ENCODE measurements around the gene PKIG.

PKIG gene

DNA sequence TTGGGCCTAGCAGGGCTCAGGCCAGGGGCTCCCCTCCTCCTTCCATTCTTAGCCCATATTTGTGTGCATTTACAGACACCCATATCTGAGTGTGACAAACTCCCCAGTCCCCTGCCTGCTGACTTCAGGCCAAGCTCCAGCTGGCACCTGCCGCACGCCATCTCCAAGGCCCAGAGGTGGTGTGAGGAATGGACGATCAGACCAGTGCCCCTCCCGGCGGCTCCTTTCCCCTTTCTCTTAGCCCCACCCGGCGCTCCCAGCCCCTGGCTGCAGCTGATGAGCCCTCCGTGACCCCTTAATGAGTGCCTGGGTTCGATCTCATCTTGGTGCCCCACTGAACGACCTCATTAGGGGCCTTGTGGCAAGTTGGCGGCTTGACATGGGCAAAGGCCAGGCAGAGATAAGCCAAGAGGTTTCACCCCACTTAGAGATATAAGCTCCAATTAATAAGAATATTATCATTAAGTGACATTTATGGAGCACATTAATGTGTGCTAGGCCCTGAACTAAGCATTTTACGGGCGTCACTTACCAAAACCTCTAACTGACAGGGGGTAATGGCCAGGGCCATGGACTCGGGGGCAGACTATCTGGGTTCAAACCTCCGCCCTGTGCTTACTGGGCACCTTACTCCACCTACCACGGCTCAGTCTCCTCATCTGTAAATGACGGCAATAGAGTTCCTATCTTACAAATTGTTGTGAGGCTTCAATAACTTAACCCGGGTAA lies 51.7 kb downstream of the PKIG start:
- DNase-seq = no peak
- Histone ChIP-seq H3K36me3 (ENCODE audit: control insufficient read depth, insufficient read depth, low read length) (peaks cover 21% of the 10 kb centered on the region), H3K4me1 (ENCODE audit: control insufficient read depth, insufficient read depth, low read length, poor library complexity, severe bottlenecking) (no peaks in the 10 kb centered on the region), H3K9me3 (ENCODE audit: control insufficient read depth, low read length) (no peaks in the 10 kb centered on the region), H3K27ac (ENCODE audit: insufficient read depth, low read length, poor library complexity, severe bottlenecking) (no peak overlapping the region), H3K27me3 (replicated peaks; ENCODE audit: control insufficient read depth, insufficient read depth, low read length, poor library complexity, severe bottlenecking) (no peaks in the 10 kb centered on the region), H3K4me3 (ENCODE audit: insufficient read depth, low read depth, low read length, poor library complexity, severe bottlenecking) (no peak overlapping the region)

DNA sequence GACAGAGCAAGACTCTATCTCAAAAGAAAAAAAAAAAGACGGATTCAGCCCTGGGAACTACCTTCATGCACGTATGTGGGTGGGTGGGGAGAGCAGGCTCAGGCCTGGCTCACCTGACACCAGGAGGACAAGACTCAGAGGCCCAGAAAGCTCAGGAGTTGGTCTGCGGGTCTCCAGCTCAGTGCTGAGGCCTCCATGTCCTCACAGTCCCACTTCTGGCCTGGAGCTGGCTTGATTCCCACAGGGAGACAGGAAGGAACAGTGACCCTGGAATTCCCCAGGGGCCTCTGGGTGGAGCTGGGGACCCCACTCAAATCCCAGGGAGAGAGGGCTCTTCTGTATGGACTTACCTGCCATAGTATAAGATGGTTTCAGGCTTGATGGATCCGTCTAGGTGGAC lies 53.5 kb downstream of the PKIG start:
- Histone ChIP-seq H3K36me3 (ENCODE audit: control insufficient read depth, insufficient read depth, low read length) (peaks cover 21% of the 10 kb centered on the region), H3K4me1 (ENCODE audit: control insufficient read depth, insufficient read depth, low read length, poor library complexity, severe bottlenecking) (no peaks in the 10 kb centered on the region), H3K27ac (ENCODE audit: insufficient read depth, low read length, poor library complexity, severe bottlenecking) (no peak overlapping the region), H3K27me3 (replicated peaks; ENCODE audit: control insufficient read depth, insufficient read depth, low read length, poor library complexity, severe bottlenecking) (no peaks in the 10 kb centered on the region), H3K9me3 (ENCODE audit: control insufficient read depth, low read length) (no peaks in the 10 kb centered on the region), H3K4me3 (ENCODE audit: insufficient read depth, low read depth, low read length, poor library complexity, severe bottlenecking) (no peak overlapping the region)
- no peak for DNase-seq

- H3K4me1 ChIP-seq (ENCODE audit: control insufficient read depth, insufficient read depth, low read length, poor library complexity, severe bottlenecking) = peaks cover 2% of the 10 kb centered on the region
- no peak for DNase-seq
- no peaks in the 10 kb centered on the region for H3K9me3 ChIP-seq (ENCODE audit: control insufficient read depth, low read length)
- H3K27ac ChIP-seq (ENCODE audit: insufficient read depth, low read length, poor library complexity, severe bottlenecking) = no peak overlapping the region
- H3K4me3 ChIP-seq (ENCODE audit: insufficient read depth, low read depth, low read length, poor library complexity, severe bottlenecking) = no peak overlapping the region
- no peaks in the 10 kb centered on the region for H3K27me3 ChIP-seq (replicated peaks; ENCODE audit: control insufficient read depth, insufficient read depth, low read length, poor library complexity, severe bottlenecking)
- H3K36me3 ChIP-seq (ENCODE audit: control insufficient read depth, insufficient read depth, low read length) = peaks cover 21% of the 10 kb centered on the region
Observed at GRCh38 chr20:44637042-44637441, 54.7 kb downstream of the PKIG start.

DNA sequence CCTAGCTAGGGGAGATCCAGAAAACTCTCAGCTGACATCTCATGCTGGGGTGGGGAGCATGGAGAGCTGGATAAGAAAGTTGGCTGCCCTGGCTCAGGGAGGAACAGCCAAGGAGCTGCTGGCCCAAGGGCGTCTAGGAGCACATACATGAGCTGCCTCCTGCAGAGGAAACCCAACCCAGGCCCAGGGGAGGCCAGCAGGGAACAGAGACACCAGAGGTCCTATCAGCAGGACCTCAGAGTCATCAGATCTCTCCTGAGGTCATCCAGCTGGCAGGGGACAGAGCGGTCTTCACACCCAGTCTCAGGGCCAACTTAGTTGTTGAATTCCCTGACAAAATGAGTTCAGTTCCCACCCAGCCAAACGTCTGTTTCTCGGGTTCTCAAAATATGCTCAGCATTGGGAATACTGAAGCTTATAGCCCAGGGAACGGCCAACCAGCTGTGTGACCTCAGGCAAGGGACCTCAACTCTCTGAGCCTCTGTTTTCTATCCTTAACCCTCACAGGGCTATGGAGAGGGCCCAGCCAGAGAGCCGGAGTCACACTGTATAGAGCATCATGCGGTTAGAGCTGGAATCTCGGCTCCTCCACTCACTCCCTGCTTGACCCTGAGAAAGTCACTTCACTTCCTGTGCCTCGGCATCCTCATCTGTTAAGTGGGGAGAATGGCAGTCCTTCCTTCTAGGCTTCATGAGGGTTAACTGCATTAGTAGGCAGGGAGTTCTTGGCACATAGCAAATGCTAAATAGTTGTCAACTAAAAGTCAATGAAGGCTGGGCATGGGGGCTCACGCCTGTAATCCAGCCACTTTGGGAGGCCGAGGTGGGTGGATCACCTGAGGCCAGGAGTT lies 55.4 kb downstream of the PKIG start:
- no peaks in the 10 kb centered on the region for H3K9me3 ChIP-seq (ENCODE audit: control insufficient read depth, low read length)
- H3K4me1 ChIP-seq (ENCODE audit: control insufficient read depth, insufficient read depth, low read length, poor library complexity, severe bottlenecking) = peaks cover 9% of the 10 kb centered on the region
- no peak overlapping the region for H3K27ac ChIP-seq (ENCODE audit: insufficient read depth, low read length, poor library complexity, severe bottlenecking)
- no peak for DNase-seq
- H3K36me3 ChIP-seq (ENCODE audit: control insufficient read depth, insufficient read depth, low read length) = peaks cover 21% of the 10 kb centered on the region
- H3K27me3 ChIP-seq (replicated peaks; ENCODE audit: control insufficient read depth, insufficient read depth, low read length, poor library complexity, severe bottlenecking) = no peaks in the 10 kb centered on the region
- H3K4me3 ChIP-seq (ENCODE audit: insufficient read depth, low read depth, low read length, poor library complexity, severe bottlenecking) = no peak overlapping the region

DNA sequence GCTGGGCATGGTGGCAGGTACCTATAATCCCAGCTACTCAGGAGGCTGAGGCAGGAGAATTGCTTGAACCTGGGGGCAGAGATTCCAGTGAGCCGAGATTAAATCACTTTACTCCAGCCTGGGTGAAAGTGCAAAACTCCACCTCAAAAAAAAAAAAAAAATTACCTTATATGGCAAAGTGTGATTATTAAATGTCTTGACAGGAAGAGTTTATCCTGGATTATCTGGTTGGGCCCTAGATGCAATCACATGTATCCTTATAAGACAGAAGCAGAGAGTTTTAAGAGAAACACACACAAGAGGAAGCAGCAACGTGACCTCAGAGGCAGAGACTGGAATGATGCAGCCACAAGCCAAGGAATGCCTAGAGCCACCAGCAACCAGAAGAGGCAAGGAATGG lies 58.1 kb downstream of the PKIG start:
- peaks cover 36% of the 10 kb centered on the region for H3K4me1 ChIP-seq (ENCODE audit: control insufficient read depth, insufficient read depth, low read length, poor library complexity, severe bottlenecking)
- no peak for DNase-seq
- no peaks in the 10 kb centered on the region for H3K9me3 ChIP-seq (ENCODE audit: control insufficient read depth, low read length)
- peaks cover under 1% of the 10 kb centered on the region for H3K36me3 ChIP-seq (ENCODE audit: control insufficient read depth, insufficient read depth, low read length)
- no peak overlapping the region for H3K4me3 ChIP-seq (ENCODE audit: insufficient read depth, low read depth, low read length, poor library complexity, severe bottlenecking)
- H3K27ac ChIP-seq (ENCODE audit: insufficient read depth, low read length, poor library complexity, severe bottlenecking) = no peak overlapping the region
- no peaks in the 10 kb centered on the region for H3K27me3 ChIP-seq (replicated peaks; ENCODE audit: control insufficient read depth, insufficient read depth, low read length, poor library complexity, severe bottlenecking)

- Histone ChIP-seq H3K36me3 (ENCODE audit: control insufficient read depth, insufficient read depth, low read length) (no peaks in the 10 kb centered on the region), H3K4me1 (ENCODE audit: control insufficient read depth, insufficient read depth, low read length, poor library complexity, severe bottlenecking) (peaks cover 44% of the 10 kb centered on the region), H3K4me3 (ENCODE audit: insufficient read depth, low read depth, low read length, poor library complexity, severe bottlenecking) (no peak overlapping the region), H3K27me3 (replicated peaks; ENCODE audit: control insufficient read depth, insufficient read depth, low read length, poor library complexity, severe bottlenecking) (no peaks in the 10 kb centered on the region), H3K9me3 (ENCODE audit: control insufficient read depth, low read length) (no peaks in the 10 kb centered on the region), H3K27ac (ENCODE audit: insufficient read depth, low read length, poor library complexity, severe bottlenecking) (no peak overlapping the region)
- no peak for DNase-seq
Observed at GRCh38 chr20:44641325-44641724, 58.9 kb downstream of the PKIG start.

GRCh38 chr20:44642203-44643153 lies 60.1 kb downstream of the PKIG start:
- Histone ChIP-seq H3K36me3 (ENCODE audit: control insufficient read depth, insufficient read depth, low read length) (no peaks in the 10 kb centered on the region), H3K9me3 (ENCODE audit: control insufficient read depth, low read length) (no peaks in the 10 kb centered on the region), H3K27me3 (replicated peaks; ENCODE audit: control insufficient read depth, insufficient read depth, low read length, poor library complexity, severe bottlenecking) (no peaks in the 10 kb centered on the region), H3K4me3 (ENCODE audit: insufficient read depth, low read depth, low read length, poor library complexity, severe bottlenecking) (peak overlapping the region; percentile 28), H3K4me1 (ENCODE audit: control insufficient read depth, insufficient read depth, low read length, poor library complexity, severe bottlenecking) (peaks cover 55% of the 10 kb centered on the region), H3K27ac (ENCODE audit: insufficient read depth, low read length, poor library complexity, severe bottlenecking) (peak overlapping the region; percentile 69)
- peak in 1 of 3 donors; percentile 25 for DNase-seq

DNA sequence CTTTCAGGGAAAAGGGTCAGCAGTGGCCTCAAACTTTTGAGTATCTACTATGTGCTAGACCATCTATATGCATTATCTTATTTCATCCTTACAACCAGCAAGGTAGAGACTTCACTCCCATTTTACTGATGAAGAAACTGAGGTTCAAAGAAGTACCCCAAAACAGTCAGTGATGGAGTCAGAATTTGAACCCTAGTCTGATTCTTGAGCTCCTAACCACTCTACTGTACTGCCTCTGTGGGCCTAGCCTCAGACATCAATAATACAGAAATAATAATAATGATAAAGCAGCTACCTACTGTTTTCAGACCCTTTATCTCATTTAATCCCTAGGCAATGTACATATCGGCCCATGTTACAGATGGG lies 60.8 kb downstream of the PKIG start:
- DNase-seq = no peak
- peak overlapping the region; percentile 69 for H3K27ac ChIP-seq (ENCODE audit: insufficient read depth, low read length, poor library complexity, severe bottlenecking)
- H3K36me3 ChIP-seq (ENCODE audit: control insufficient read depth, insufficient read depth, low read length) = no peaks in the 10 kb centered on the region
- no peaks in the 10 kb centered on the region for H3K27me3 ChIP-seq (replicated peaks; ENCODE audit: control insufficient read depth, insufficient read depth, low read length, poor library complexity, severe bottlenecking)
- no peak overlapping the region for H3K4me3 ChIP-seq (ENCODE audit: insufficient read depth, low read depth, low read length, poor library complexity, severe bottlenecking)
- H3K4me1 ChIP-seq (ENCODE audit: control insufficient read depth, insufficient read depth, low read length, poor library complexity, severe bottlenecking) = peaks cover 61% of the 10 kb centered on the region
- H3K9me3 ChIP-seq (ENCODE audit: control insufficient read depth, low read length) = no peaks in the 10 kb centered on the region

DNA sequence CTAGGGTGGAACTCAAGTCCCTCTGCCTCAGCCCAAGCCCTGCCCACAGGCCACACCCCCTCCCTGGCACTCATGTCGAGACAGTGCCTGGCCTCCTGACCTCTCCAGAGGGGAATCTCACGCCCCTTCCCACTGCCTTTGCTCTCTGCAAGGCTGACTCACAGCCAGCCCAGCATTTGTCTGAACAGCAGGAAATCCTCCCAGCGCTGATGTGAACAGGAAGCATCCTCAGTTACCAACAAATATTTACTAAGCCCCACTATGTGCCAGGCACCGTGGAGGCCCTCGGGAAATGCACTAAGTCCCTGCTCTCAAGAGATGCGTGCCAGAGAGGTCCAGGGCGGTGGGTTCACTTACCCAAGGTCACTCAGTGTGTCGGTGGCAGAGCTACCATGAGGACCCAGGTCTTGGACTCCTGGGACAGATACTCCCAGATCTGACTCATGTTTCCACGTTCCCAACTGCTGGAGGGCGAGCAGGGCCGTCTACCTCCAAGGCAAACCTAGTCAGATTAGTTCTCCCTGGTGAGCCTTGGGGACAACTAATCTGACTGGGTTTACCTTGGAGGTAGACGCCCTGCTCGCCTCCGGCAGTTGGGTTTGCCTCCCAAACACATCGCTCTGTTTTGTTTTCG lies 61.3 kb downstream of the PKIG start:
- Histone ChIP-seq H3K27ac (ENCODE audit: insufficient read depth, low read length, poor library complexity, severe bottlenecking) (peak overlapping the region; percentile 69), H3K4me3 (ENCODE audit: insufficient read depth, low read depth, low read length, poor library complexity, severe bottlenecking) (no peak overlapping the region), H3K36me3 (ENCODE audit: control insufficient read depth, insufficient read depth, low read length) (no peaks in the 10 kb centered on the region), H3K9me3 (ENCODE audit: control insufficient read depth, low read length) (no peaks in the 10 kb centered on the region), H3K4me1 (ENCODE audit: control insufficient read depth, insufficient read depth, low read length, poor library complexity, severe bottlenecking) (peaks cover 66% of the 10 kb centered on the region), H3K27me3 (replicated peaks; ENCODE audit: control insufficient read depth, insufficient read depth, low read length, poor library complexity, severe bottlenecking) (no peaks in the 10 kb centered on the region)
- DNase-seq = peak; percentile 43 to 71 (median 69)
